ENCODE measurements around the gene CAMTA1.
A peak's percentile ranks its signal among the peaks of the same experiment; 100 is the strongest.

Gene CAMTA1

GRCh38 chr1:7667625-7668218 is 882.5 kb downstream of the CAMTA1 start (continued):
- no peak for TF ChIP-seq CREB5 (CRISPR knock-in tag; IDR thresholded peaks at IDR 0.05; ENCODE audit: low read depth)
- no peak for TF ChIP-seq PATZ1 (CRISPR knock-in tag; IDR thresholded peaks at IDR 0.05; ENCODE audit: borderline replicate concordance)
- peak; percentile 84; the same call in 1 of the 2 replicates for TF ChIP-seq BACH2 (CRISPR knock-in tag; IDR thresholded peaks at IDR 0.05; ENCODE audit: borderline replicate concordance)
- peak; percentile 79 for TF ChIP-seq PPARA (CRISPR knock-in tag; IDR thresholded peaks at IDR 0.05; ENCODE audit: borderline replicate concordance)
- 0 out of 2 replicates have a peak, but pooled peaks have one; percentile 7 for TF ChIP-seq ZNF8 (CRISPR knock-in tag; IDR thresholded peaks at IDR 0.05)

GRCh38 chr1:7669559-7670311 is 884.5 kb downstream of the CAMTA1 start:
- TF ChIP-seq SNAI2 (CRISPR knock-in tag; IDR thresholded peaks at IDR 0.05) (no peak), GLIS3 (CRISPR knock-in tag; IDR thresholded peaks at IDR 0.05) (no peak), BACH2 (CRISPR knock-in tag; IDR thresholded peaks at IDR 0.05; ENCODE audit: borderline replicate concordance) (no peak), ARNTL (CRISPR knock-in tag; IDR thresholded peaks at IDR 0.05; ENCODE audit: borderline replicate concordance, low read depth) (no peak), ZFP3 (CRISPR knock-in tag; IDR thresholded peaks at IDR 0.05) (no peak)
- ATAC-seq = peak; percentile 66

GRCh38 chr1:7670334-7671145 is 885.3 kb downstream of the CAMTA1 start:
- TF ChIP-seq ZNF70 (CRISPR knock-in tag; IDR thresholded peaks at IDR 0.05) (no peak), TOX (CRISPR knock-in tag; IDR thresholded peaks at IDR 0.05; ENCODE audit: borderline replicate concordance) (no peak), ARNTL (CRISPR knock-in tag; IDR thresholded peaks at IDR 0.05; ENCODE audit: borderline replicate concordance, low read depth) (no peak), ISL1 (CRISPR knock-in tag; IDR thresholded peaks at IDR 0.05) (no peak)
- no peak for ATAC-seq

- no peak for TF ChIP-seq TCF4 (CRISPR knock-in tag; IDR thresholded peaks at IDR 0.05; ENCODE audit: borderline replicate concordance)
- TF ChIP-seq TOX (CRISPR knock-in tag; IDR thresholded peaks at IDR 0.05; ENCODE audit: borderline replicate concordance) = no peak
- TF ChIP-seq CREB5 (CRISPR knock-in tag; IDR thresholded peaks at IDR 0.05; ENCODE audit: low read depth) = no peak
- no peak for TF ChIP-seq ISL1 (CRISPR knock-in tag; IDR thresholded peaks at IDR 0.05)
- TF ChIP-seq PPARA (CRISPR knock-in tag; IDR thresholded peaks at IDR 0.05; ENCODE audit: borderline replicate concordance) = no peak
- TF ChIP-seq ZFP3 (CRISPR knock-in tag; IDR thresholded peaks at IDR 0.05) = no peak
- no peak for TF ChIP-seq ZFP30 (CRISPR knock-in tag; IDR thresholded peaks at IDR 0.05)
Measured at GRCh38 chr1:7671146-7671465, 885.9 kb downstream of the CAMTA1 start.

GRCh38 chr1:7671676-7672075 is 886.4 kb downstream of the CAMTA1 start:
- ATAC-seq = no peak
- no peak for TF ChIP-seq BACH2 (CRISPR knock-in tag; IDR thresholded peaks at IDR 0.05; ENCODE audit: borderline replicate concordance)
- no peak for TF ChIP-seq ZC3H10 (CRISPR knock-in tag; IDR thresholded peaks at IDR 0.05)
- no peak for TF ChIP-seq TOX (CRISPR knock-in tag; IDR thresholded peaks at IDR 0.05; ENCODE audit: borderline replicate concordance)
- no peak for TF ChIP-seq TSHZ2 (CRISPR knock-in tag; IDR thresholded peaks at IDR 0.05)
- TF ChIP-seq CSRNP3 (CRISPR knock-in tag; IDR thresholded peaks at IDR 0.05) = no peak
- no peak for TF ChIP-seq PATZ1 (CRISPR knock-in tag; IDR thresholded peaks at IDR 0.05; ENCODE audit: borderline replicate concordance)
- TF ChIP-seq ZNF8 (CRISPR knock-in tag; IDR thresholded peaks at IDR 0.05) = no peak
- no peak; the same call in 1 of the 2 replicates for TF ChIP-seq TCF4 (CRISPR knock-in tag; IDR thresholded peaks at IDR 0.05; ENCODE audit: borderline replicate concordance)
- TF ChIP-seq ARNTL (CRISPR knock-in tag; IDR thresholded peaks at IDR 0.05; ENCODE audit: borderline replicate concordance, low read depth) = no peak
- TF ChIP-seq ZNF70 (CRISPR knock-in tag; IDR thresholded peaks at IDR 0.05) = no peak
- TF ChIP-seq SNAI2 (CRISPR knock-in tag; IDR thresholded peaks at IDR 0.05) = no peak
- TF ChIP-seq CREB5 (CRISPR knock-in tag; IDR thresholded peaks at IDR 0.05; ENCODE audit: low read depth) = no peak

More at GRCh38 chr1:7671146-7671465, 885.9 kb downstream of the CAMTA1 start:
- ATAC-seq = no peak
